Stimulated activated CD4-positive, alpha-beta T cell treated with anti-CD3 and anti-CD28 coated beads, TNF-alpha, amount 100 ng/mL, for 1 hour (primary cell): Measurements from ENCODE around the gene COMP.
"Not testable (repeated sequence)": the region's sequence is repeated elsewhere in the genome, so short reads cannot be mapped to it uniquely, and the experiment has no call there.

Source experiments
- DNase-seq, 3 donors: peaks; one replicate each; pipeline ENCODE4 v3.0.0-alpha.2; 2020; ENCODE audit warnings: low read depth in 3 of 3, low spot score in 1 of 3

The COMP gene

DNA sequence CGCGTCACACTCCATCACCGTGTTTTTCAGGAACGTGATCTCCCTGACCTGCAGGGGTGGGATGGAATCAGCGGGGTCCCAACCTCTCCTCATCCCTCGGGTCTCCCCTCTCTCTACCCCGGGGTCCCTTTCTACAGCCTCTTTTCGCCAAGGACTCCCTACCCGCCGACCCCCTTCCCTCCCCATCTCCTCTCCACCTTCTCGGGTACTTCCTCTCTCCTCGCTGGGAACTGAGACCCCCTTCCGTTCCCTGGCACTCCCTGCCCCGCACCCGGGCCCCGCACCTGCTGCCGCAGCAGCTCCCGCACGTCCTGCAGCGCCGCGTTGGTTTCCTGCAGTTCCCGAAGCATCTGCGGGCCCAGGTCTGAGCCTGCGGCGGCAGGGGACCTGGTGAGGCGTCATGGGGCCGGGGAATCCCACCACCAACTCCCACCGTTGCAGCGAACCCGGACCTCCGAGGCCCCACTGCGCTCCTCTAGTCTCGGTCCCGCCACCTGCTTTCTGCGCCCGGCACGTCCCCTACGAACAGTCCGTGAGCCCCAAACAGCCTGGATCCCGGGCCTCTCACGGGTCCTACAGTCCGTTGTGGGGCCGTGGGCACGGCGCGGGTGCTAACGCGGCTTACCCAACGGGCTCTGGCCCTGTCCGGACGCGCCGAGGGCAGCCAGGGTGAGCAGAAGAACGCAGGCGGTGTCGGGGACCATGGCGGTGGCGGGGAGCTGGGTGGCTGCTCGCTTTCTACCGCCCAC lies at the start of gene COMP:
Gene COMP, minus strand, starts transcription at position 740 of the 749 bp plus-strand sequence. Its CDS starts 36 bp downstream, at position 704.
- no peak for DNase-seq

DNA sequence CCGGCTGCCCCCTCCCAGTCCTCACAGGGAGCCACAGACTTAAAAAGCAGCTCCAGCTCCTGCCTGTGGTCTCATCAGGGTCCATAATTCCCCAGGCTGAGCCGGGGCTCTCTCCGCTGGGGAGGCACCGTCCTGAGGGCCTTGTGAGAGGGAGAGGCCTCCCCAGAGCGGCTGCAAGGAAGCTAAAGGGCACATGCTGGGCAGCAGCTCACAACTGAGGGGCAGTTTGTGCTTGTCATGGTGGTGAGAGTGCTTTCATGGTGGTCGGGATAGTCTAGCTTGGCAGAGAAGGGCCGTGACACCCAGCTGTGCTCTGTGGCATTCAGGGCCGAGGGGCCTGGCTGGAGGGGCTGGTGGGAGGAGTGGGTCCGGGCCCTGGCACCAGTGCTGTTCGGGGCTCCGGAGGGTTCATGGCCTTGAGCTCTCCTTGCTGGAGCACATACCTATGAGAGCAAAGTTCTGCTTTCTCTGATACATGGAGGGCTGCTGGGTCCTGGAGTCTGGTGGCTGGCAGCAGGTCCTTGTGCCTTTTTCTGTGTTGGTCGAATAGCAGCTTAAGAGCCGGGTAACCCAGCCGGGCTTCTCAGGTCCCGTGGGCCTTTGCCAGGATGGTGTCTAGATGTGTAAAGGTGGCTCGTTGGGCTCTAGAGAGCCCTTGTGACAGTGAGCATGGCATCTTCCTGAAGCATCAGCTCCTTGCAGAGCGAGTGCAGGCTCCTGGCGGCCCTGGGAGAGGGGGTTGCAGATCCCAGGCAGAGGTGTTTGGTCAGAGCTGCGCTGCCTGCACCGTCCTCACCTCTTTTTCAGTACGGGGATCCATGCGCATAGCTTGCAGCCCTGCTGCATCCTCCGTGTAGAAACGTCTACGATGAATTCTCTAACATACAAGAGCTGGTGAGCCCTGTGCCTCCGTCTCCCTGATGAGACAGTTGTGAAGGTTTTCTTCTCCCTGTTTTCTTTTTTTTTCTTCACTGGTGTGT lies 49.5 kb upstream of the COMP start:
- DNase-seq, result no peak

DNA sequence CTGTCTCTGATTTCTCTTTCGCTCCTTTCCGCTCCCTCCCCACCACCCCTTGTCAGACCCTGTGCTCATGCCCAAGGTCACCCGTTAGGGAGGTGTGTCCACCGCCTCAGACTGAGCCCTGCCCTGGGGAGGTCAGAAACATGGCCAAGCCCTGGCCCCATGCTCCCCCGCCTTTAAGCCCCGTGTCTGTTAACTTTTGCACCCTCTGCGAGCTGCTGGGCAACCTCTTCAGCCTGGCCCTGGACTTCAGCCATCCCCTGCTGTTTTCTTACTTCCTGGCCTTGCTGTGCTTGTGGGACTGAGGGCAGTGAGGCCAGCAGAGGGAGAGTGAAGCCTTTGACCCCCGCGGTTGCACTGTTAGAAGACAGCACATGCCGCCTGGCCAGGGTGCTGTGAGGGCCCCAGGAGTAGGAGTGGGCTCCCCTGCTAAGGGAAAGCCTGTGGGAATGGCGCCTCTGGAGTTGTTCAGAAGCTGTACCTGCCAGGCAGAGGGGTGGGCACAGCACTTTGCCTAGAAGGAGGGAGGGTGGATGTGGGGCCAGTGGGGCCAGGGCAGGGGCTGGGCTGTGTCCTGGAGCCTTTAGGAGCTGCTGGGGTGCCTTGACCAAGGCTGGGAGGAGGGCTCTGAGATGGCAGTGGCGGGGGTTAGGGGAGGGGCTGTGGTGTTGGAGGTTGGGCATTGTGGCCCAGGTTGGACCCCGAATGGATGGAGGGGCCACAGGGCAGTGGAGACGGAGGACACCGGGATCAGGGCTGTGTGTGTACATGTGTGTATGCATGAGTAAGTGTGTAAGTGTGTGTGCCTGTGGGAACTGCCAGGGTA lies 48.6 kb upstream of the COMP start:
- DNase-seq, result no peak

DNA sequence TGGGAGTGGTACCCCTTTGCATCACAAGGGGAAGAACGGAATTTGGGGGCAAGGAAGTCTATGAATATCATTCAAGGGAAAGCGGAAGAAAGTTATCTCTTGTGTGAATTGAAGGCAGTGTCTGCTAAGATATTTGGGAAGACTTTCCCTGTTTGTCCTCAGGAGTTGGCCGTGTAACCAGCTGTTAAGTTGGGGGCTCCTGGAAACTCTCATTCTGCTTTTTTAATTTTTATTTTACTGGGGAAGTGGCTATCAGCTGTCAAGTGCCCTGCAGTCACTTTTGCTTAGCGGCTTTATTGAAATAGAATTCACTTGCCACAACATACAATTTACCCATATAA lies 43.5 kb upstream of the COMP start:
- no peak for DNase-seq

DNA sequence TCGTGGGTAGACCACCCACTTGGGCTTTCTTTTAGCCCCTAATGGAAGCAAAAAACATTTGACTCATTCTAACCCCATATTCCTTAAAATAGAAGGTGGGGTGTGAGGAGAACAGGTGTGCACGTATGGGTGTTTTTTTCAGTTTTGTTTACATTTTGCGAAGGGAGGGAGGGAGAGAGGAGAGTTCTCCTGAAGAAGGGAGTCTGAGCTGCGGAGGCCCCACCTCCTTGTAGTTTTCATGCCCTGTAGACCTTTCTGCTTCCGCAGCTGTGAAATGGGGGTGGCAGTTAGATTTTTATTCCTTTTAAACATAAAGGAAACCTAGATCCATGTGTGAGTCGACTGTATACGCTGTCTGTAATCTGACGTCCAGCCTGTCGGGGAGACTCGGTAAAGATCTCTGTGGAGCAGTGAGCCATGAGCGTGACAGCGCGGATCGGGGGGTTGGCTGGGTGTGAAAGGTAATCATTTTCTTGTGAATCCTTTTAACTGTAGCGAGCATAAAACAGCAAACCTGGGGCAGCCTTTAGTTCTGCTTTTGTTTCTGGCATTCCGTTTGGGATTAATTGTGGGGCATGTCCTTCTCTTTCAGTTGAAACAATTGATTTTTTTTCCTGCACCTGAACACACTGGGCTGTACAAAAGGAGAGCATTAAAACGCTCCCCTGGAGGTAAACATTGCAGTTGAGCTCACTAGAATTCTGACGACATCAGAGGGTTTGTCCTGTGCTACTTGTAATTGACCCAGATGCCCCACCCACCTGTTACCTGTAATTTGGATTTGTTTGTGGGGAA lies 42.9 kb upstream of the COMP start:
- no peak for DNase-seq

DNA sequence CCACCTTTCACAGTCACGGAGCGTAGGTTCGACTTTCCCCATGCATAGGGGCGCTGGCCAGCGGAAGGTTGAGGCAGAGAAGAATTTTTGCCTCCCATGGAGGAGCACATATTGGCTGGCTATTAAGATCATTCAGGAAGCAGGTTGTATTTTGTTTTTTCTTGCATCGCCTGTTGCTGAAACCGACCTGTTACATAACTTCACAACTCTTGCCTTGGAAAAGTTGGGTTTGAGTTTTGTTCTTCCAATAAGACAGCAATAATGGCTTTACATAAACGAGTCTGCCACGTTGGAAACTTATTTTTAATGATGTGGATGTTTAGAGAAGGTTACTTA lies 42.0 kb upstream of the COMP start:
- DNase-seq, result no peak

DNA sequence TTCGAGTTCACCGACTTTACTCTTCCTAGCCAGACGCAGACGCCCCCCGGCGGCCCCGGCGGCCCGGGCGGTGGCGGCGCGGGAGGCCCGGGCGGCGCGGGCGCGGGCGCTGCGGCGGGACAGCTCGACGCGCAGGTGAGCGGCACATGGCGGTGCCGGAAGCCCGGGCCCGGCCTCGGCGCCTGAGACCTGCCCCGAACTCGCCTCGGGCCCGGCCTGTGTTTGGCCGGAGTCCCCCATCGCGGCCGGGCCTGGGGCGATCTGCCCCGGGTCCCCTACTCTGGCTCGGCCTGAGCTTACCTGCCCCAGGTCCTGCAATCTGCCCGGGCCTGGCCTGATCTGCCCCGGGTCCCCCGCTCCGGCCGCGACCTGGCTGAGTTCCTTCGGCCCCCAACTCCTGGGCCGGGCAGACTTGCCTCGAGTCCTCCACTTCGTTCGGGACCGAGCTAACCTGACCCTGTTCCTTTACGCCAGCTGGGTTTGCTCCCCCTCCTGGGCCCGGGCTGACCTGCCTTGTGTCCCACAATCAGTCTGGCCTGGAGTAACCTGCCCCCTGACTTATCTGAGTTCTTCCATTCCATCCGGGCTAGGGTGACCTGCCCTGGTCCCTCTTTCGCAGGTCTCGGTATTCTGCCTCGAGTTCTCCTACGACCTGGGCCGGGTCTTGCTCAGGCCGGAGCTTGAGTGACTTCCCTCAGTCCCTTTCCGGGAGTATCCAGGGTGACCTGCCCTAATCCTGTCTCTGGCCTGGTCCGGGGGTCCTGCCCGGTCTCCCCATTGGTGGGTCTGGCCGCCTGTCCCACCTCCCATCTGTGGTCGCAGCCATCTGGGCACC lies 41.4 kb upstream of the COMP start:
- peak in 1 of 3 donors; percentile 21 for DNase-seq

DNA sequence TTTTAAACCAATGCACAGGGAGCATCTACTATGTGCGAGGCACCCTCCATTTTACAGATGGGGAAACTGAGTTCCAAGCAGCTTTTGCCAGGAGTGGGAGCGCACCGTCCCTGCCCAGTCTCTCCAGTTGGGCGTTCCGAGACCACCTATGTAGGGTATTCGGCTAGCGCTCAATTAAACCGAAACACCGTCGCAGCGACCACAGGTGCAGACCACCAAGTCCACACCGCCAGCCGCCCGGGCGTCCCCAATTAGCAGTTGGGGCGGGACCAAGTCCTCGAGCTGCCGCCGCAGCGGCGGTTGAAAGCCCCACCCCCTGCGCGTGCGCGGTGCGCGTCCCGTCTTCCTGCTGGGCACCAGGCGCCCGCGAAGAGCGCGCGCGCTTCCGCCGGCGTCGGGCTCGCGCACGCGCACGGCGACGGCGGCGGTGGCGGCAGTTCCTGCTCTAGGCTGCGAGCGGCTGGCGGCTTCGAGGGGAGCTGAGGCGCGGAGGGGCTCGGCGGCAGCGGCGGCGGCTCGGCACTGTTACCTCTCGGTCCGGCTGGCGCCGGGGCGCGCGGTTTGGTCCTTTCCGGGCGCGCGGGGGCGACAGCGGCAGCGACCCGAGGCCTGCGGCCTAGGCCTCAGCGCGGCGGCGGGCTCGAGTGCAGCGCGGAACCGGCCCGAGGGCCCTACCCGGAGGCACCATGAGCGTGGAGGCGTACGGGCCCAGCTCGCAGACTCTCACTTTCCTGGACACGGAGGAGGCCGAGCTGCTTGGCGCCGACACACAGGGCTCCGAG lies 40.6 kb upstream of the COMP start, which contains the start of gene UPF1:
Gene UPF1, plus strand, starts transcription at position 436 of the 782 bp plus-strand sequence. Its CDS starts 251 bp downstream, at position 687.
- peak; percentile 87 to 95 (median 92) for DNase-seq

DNA sequence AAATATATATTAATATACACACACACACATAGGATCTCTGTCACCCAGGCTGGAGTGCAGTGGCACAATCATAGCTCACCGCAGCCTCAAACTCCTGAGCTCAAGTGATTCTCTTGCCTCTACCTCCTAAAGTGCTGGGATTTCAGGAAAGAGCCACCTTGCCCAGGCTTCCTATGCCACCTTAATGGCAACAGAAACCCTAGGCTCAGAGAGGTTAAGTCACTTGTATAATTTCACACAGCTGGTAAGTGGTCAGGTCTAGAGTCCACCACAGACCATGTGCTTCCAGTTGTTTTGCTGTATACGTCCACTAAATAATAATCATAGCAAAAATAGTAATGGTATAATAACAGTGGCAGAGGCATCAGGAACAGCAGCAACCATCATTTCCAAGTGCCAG lies 39.4 kb upstream of the COMP start:
- DNase-seq, result no peak

DNA sequence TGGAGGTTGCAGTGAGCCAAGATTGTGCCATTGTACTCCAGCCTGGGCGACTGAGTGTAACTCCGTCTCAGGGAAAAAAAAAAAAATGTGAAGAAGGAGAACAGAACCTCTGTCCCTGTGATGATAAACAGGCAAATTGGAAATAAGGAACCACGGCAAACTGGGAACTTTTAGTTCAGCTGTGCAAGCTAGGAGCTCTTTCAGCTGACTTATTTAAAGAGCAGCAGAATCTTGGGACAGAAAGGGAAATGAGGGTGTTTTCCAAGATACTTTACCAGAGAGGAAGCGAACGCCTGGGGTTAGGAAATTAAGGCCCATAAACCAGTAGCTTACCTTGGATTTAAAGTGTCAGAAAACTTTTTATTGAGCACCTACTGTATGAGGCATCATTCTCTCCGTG lies 37.7 kb upstream of the COMP start:
- DNase-seq, result no peak

DNA sequence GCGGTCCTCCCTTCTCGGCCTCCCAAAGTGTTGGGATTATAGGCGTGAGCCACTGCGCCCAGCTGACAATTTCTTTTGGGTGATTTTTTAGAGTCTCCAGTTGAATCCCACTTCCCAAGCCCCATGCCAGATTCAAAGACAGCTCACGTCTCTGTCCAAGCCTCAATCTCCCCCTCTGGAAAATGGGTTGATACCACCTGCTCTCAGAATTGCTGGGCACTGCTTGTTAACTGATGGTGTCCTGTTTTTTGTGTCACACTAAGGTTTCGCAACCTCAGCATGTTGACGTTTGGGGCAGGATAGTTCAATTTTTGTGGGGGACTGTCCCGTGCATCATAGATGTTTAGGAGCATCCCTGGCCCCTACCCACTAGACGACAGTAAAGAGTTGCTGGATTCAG lies 26.5 kb upstream of the COMP start:
- DNase-seq, result no peak

DNA sequence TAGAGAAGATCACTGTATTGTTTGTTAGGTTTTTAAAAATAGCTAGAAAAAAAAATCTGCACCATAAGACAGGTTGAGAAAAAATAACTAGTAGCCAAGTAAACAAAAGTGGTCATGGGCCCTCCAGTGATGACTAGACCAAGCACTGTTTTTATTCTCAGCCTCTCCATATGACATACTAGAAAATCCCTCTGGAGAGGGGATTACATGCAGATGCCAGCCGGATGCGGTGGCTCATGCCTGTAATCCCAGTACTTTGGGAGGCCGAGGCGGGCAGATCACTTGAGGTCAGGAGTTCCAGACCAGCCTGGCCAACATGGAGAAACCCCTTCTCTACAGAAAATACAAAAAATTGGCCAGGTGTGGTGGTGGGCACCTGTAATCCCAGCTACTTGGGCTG lies 25.5 kb upstream of the COMP start:
- not testable (repeated sequence) for DNase-seq

DNA sequence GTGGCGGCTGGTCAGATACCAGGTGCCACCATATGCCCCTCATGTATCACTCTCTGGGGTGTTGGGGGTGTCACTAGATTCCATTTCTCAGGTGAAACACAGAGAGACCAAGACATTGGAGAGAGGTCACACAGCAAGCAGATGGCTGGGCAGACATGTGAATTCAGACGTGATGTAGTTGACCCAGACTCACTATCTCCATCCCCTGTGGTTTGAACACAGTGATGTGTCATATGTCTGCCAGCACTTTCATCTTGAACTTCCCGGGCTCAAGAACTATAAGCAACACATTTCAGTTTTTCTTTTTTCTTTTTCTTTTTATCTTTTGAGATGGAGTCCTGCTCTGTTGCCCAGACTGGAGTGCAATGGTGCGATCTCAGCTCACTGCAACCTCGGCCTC lies 24.6 kb upstream of the COMP start:
- no peak for DNase-seq

DNA sequence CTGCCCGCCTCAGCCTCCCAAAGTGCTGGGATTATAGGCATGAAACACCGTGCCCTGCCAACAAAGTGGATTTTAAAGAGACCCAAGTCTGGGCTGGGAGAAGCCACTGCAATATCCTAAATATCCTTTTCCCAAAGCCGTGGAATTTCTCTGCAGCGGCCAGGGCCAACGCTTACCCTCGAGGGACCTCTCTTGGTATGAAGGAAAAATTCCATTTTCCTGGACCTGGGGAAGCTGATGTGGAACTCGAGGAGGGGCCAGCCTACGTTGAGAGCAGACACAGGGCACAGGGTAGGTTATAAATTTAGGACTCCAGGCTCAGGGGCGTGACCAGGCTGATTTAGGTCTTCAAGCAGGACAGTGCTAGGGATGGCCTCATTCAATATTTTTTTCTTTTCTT lies 23.0 kb upstream of the COMP start:
- no peak for DNase-seq

DNA sequence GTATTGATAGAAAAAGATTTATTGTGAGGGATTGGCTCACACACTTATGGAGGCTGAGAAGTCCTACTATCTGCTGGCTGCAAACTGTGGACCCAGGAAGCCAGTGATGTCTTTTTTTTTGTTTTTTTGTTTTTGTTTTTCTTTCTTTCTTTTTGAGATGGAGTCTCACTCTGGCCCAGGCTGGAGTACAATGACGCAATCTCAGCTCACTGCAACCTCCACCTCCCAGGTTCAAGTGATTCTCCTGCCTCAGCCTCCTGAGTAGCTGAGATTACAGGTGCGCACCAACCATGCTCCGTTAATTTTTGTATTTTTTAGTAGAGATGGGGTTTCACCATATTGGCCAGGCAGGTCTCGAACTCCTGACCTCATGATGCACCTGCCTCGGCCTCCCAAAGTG lies 20.5 kb upstream of the COMP start:
- not testable (repeated sequence) for DNase-seq

DNA sequence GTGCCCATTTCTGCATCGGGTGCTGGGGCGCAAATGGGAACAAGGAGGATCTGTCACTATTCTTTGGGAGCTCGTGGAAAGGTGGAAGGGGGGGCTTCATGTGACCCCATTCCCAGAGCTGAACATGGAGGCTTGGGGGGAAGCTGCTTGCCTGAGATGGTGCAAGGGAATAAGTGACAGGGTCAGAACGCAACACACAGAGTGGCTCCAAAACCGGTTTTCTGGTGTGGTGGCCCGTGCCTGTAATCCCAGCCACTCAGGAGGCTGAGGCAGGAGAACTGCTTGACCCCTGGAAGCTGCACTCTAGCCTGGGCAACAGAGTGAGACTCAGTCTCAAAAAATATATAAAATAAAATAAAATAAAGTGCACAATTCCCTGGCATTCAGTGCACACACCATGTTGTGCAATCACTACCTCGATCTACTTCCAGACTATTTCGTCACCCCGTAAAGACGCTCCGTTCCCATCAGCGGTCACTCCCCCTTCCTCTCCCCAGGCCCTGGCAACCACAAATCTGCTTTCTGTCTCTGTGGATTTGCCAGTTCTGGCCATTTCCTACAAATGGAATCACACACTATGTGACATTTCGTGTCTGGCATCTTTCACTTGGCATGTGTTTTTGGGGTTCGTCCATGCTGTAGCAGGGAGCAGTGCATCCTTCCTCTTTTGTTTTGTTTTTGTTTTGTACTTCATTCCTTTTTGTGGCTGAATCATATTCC lies 18.2 kb upstream of the COMP start:
- DNase-seq, result no peak

DNA sequence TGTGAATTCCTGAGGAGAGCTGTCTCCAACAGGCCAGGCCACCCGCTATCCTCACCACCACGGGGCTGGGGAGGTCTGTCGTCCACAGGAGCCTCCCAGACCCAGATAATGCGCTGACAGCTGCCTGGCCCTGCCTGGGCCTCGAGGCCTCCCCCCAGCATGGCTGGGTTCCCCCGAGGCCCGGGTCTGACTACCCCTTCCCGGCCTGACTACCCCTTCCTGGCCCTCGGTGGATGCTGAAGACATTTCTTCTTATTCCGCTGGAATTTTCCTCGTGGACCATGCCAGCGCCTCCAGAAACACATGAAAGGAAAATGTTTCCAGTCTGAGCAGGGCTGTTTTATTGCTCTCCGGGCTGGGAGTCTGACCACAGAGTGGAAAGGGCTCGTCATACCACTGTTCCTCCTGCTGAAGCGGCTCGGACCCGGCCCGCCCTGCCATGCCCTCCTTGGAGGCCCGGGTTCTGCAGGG lies 16.8 kb upstream of the COMP start:
- no peak for DNase-seq

DNA sequence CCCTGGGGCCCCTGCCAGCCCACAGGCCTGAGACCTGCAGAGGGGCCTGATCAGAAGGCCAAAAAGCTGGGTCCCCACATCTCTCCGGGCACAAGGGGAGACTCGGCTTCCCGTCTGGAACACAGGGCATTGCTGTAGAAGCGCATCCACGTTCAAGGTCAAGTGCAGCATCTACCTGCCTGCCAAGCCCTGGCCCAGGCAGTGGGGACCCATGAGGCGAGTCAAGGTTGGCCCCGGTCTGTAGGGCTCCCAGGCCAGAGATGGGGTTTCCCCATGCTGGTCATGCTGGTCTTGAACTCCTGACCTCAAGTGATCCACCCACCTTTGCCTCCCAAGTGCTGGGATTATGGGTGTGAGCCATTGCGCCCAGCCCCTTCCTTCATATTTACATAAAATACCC lies 13.5 kb upstream of the COMP start:
- DNase-seq, result no peak
